ENCODE results near the gene RNASEH1. TPM values are rescaled to one million over a fixed set of nuclear protein-coding genes. Genes with fewer than 3 reads are reported as not detected.

Gene RNASEH1
- total RNA-seq, 1 experiment from 2014 or later = 48.3 TPM

DNA sequence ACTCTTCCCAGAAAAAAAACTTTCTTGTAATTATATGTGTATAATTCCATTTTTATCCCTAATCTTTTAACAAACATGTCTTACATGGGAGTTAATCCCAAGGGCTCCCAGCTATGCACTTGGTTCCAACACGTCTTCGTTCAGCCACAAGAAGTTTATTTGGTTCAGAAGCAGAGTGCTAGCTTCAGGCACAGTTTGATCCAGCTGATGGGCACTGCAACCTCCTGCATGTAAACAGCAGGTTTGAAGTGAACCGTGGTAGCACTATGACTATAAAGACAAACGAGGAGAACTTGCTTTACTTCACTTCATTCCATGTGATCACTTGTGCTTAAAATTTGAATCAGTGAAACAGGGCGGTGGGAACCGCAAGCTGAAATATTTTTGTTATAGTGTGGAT lies 7.0 kb upstream of the RNASEH1 start:
- Histone ChIP-seq H3K36me3 (ENCODE audit: insufficient read depth, low read length, poor library complexity, severe bottlenecking) (peaks cover 4% of the 10 kb centered on the region), H3K4me3 (ENCODE audit: low read depth, low read length, poor library complexity, severe bottlenecking) (no peak overlapping the region), H3K27me3 (replicated peaks; ENCODE audit: insufficient read depth, low read depth, low read length, poor library complexity) (no peaks in the 10 kb centered on the region), H3K4me1 (ENCODE audit: insufficient read depth, low read length, poor library complexity, severe bottlenecking) (no peaks in the 10 kb centered on the region), H3K9me3 (ENCODE audit: low read depth, low read length, poor library complexity, severe bottlenecking) (no peaks in the 10 kb centered on the region), H3K27ac (ENCODE audit: low read depth, low read length, poor library complexity, severe bottlenecking) (no peak overlapping the region)
- ChIA-PET POLR2A (ENCODE audit: low non-redundant PET) (no interaction called here), CTCF (no interaction called here)
- no peak for TF ChIP-seq CTCF (conservative IDR thresholded peaks at IDR 0.05; ENCODE audit: low read depth, low read length)
- TF ChIP-seq EZH2 (IDR thresholded peaks at IDR 0.05; ENCODE audit: borderline replicate concordance, low read depth, low read length, poor library complexity, severe bottlenecking) = no peak
- intact Hi-C loops (cut with micrococcal nuclease; ENCODE audit: unreplicated experiment) = no loop called here
- DNase-seq (ENCODE audit: low spot score) = no peak
- no TSS peak for BruUV-seq (replicated peaks)

- POLR2A ChIA-PET (ENCODE audit: low non-redundant PET) = no interaction called here
- no peaks in the 10 kb centered on the region for H3K27me3 ChIP-seq (replicated peaks; ENCODE audit: insufficient read depth, low read depth, low read length, poor library complexity)
- TF ChIP-seq EZH2 (IDR thresholded peaks at IDR 0.05; ENCODE audit: borderline replicate concordance, low read depth, low read length, poor library complexity, severe bottlenecking) = no peak
- no peak for TF ChIP-seq CTCF (conservative IDR thresholded peaks at IDR 0.05; ENCODE audit: low read depth, low read length)
- no peak overlapping the region for H3K27ac ChIP-seq (ENCODE audit: low read depth, low read length, poor library complexity, severe bottlenecking)
- BruUV-seq (replicated peaks) = no TSS peak
- no peak overlapping the region for H3K4me3 ChIP-seq (ENCODE audit: low read depth, low read length, poor library complexity, severe bottlenecking)
- no peak for DNase-seq (ENCODE audit: low spot score)
- peaks cover 4% of the 10 kb centered on the region for H3K36me3 ChIP-seq (ENCODE audit: insufficient read depth, low read length, poor library complexity, severe bottlenecking)
- CTCF ChIA-PET = no interaction called here
- intact Hi-C loops (cut with micrococcal nuclease; ENCODE audit: unreplicated experiment) = no loop called here
- no peaks in the 10 kb centered on the region for H3K4me1 ChIP-seq (ENCODE audit: insufficient read depth, low read length, poor library complexity, severe bottlenecking)
- H3K9me3 ChIP-seq (ENCODE audit: low read depth, low read length, poor library complexity, severe bottlenecking) = no peaks in the 10 kb centered on the region
These were observed 5.4 kb upstream of the RNASEH1 start for GRCh38 chr2:3563521-3563976.

GRCh38 chr2:3557639-3558204 lies 411 bp downstream of the RNASEH1 start:
- BruUV-seq (replicated peaks) = TSS peak; percentile 70
- intact Hi-C loops (cut with micrococcal nuclease; ENCODE audit: unreplicated experiment) = loop anchor here (1.0 kb wide), 1 partner anchor 18 kb away; the partner anchor contains the start of gene RPS7
- ChIA-PET CTCF (no interaction called here), POLR2A (ENCODE audit: low non-redundant PET) (no interaction called here)
- H3K4me1 ChIP-seq (ENCODE audit: insufficient read depth, low read length, poor library complexity, severe bottlenecking) = no peaks in the 10 kb centered on the region
- no peaks in the 10 kb centered on the region for H3K27me3 ChIP-seq (replicated peaks; ENCODE audit: insufficient read depth, low read depth, low read length, poor library complexity)
- peak overlapping the region; percentile 99 for H3K4me3 ChIP-seq (ENCODE audit: low read depth, low read length, poor library complexity, severe bottlenecking)
- H3K9me3 ChIP-seq (ENCODE audit: low read depth, low read length, poor library complexity, severe bottlenecking) = no peaks in the 10 kb centered on the region
- TF ChIP-seq EZH2 (IDR thresholded peaks at IDR 0.05; ENCODE audit: borderline replicate concordance, low read depth, low read length, poor library complexity, severe bottlenecking) = no peak
- no peak for TF ChIP-seq CTCF (conservative IDR thresholded peaks at IDR 0.05; ENCODE audit: low read depth, low read length)
- no peak for DNase-seq (ENCODE audit: low spot score)
- H3K27ac ChIP-seq (ENCODE audit: low read depth, low read length, poor library complexity, severe bottlenecking) = peak overlapping the region; percentile 95
- H3K36me3 ChIP-seq (ENCODE audit: insufficient read depth, low read length, poor library complexity, severe bottlenecking) = peaks cover 38% of the 10 kb centered on the region
